K562 (cell line): ENCODE measurements around the gene ACHE. TPM values are rescaled to one million over a fixed set of nuclear protein-coding genes. Genes with fewer than 3 reads are reported as not detected.

Experiments used
- BDP1 ChIP-seq: IDR thresholded peaks from 3 replicates; pipeline ENCODE4 v1.6.1; 2011; ENCODE audit not compliant: insufficient read length, insufficient read depth
- CAMTA2 ChIP-seq: fragments of 250-450 bp; sonication (Bioruptor Pico); conservative IDR thresholded peaks from 2 replicates; pipeline ENCODE4 v1.5.1; 2022
- COPS2 ChIP-seq: fragments of 450-650 bp; conservative IDR thresholded peaks from 2 replicates; pipeline ENCODE4 v1.6.1; 2016; ENCODE audit warnings: mild to moderate bottlenecking, moderate library complexity
- CREBBP ChIP-seq: IDR thresholded peaks from one replicate; pipeline ENCODE4 v1.6.1; 2012; ENCODE audit warnings: low read depth, mild to moderate bottlenecking, control low read depth, inconsistent platforms, low read length
- ETV5 ChIP-seq: sonication (generic); formaldehyde crosslinking; IDR thresholded peaks from 2 replicates; pipeline ENCODE4 v1.4.0; 2020; ENCODE audit warnings: low read depth, mild to moderate bottlenecking, missing genetic modification reagents
- FOXM1 ChIP-seq, 2 experiments: fragments of 450-650 bp in 1 of 2; sonication (generic) in 1 of 2; formaldehyde crosslinking in 1 of 2; IDR thresholded peaks; 2 replicates each; pipeline versions ENCODE4 v1.6.1 to v1.9.0; 2017 to 2022; ENCODE audit warnings: low read depth in 2 of 2, mild to moderate bottlenecking in 2 of 2, missing genetic modification reagents in 1 of 2, moderate library complexity in 1 of 2
- GABPB1 ChIP-seq: sonication (generic); formaldehyde crosslinking; IDR thresholded peaks from 2 replicates; pipeline ENCODE4 v1.8.0; 2022; ENCODE audit warnings: mild to moderate bottlenecking, missing genetic modification reagents
- HDAC1 ChIP-seq, 2 experiments: fragments of 450-650 bp; IDR thresholded peaks; 2 replicates each; pipeline ENCODE4 v1.6.1; 2016 to 2017; ENCODE audit warnings: inconsistent platforms in 1 of 2, mild to moderate bottlenecking in 1 of 2, moderate library complexity in 1 of 2
- KDM2B ChIP-seq: fragments of 250-450 bp; sonication (Bioruptor Pico); IDR thresholded peaks from 2 replicates; pipeline ENCODE4 v1.8.0; 2021; ENCODE audit warnings: mild to moderate bottlenecking, moderate library complexity
- POU5F1 ChIP-seq: fragments of 150-350 bp; IDR thresholded peaks from 2 replicates; pipeline ENCODE4 v1.6.1; 2014; ENCODE audit warnings: borderline replicate concordance, low read length, low read depth, mild to moderate bottlenecking; ENCODE audit not compliant: partially characterized antibody
- SMARCA4 ChIP-seq: fragments of 450-650 bp; IDR thresholded peaks from 2 replicates; pipeline ENCODE4 v1.6.1; 2016
- SRSF1 ChIP-seq: fragments of 200-400 bp; formaldehyde crosslinking; IDR thresholded peaks from 2 replicates; pipeline ENCODE4 v1.6.1; 2017; ENCODE audit warnings: mild to moderate bottlenecking, low read depth, low read length, moderate library complexity
- U2AF1 ChIP-seq: fragments of 200-400 bp; formaldehyde crosslinking; optimal IDR thresholded peaks from 2 replicates; pipeline ENCODE3; 2017; ENCODE audit warnings: mild to moderate bottlenecking, low read depth, low read length, moderate library complexity
- ZBTB8A ChIP-seq: fragments of 450-650 bp; IDR thresholded peaks from 2 replicates; pipeline ENCODE4 v1.6.1; 2018; ENCODE audit warnings: mild to moderate bottlenecking, moderate library complexity; ENCODE audit not compliant: partially characterized antibody
- ZFP1 ChIP-seq: fragments of 450-650 bp; formaldehyde crosslinking; IDR thresholded peaks from 2 replicates; pipeline ENCODE4 v1.4.0; 2020; ENCODE audit warnings: mild to moderate bottlenecking, mixed read lengths
- ZNF174 ChIP-seq: fragments of 250-450 bp; sonication (Bioruptor Pico); IDR thresholded peaks from 2 replicates; pipeline ENCODE4 v1.4.0; 2020; ENCODE audit warnings: mild to moderate bottlenecking
- ZNF644 ChIP-seq: fragments of 200-800 bp; sonication (Bioruptor generic); IDR thresholded peaks from 2 replicates; pipeline ENCODE4 v1.6.1; 2016; ENCODE audit warnings: low read depth, missing genetic modification characterization, missing compliant biosample characterization
- polyA plus RNA-seq, 8 experiments: library from polyadenylated mRNA; depleted of rRNA in 4 of 8; stranded (reverse) in 5 of 8; unstranded in 3 of 8; fragments of >200 nt; fragmentation: Nextera tagmentation in 2 of 8; fragmentation: Illumina TruSeq in 1 of 8; extraction: Ambion mirVana in 2 of 8; extraction: Trizol in 1 of 8; gene quantifications; 2 replicates each; pipeline versions ENCODE4 v1.2.1 to v1.2.3, GENCODE V29; 2011 to 2014; ENCODE audit warnings: inconsistent platforms in 1 of 8, missing spikeins in 1 of 8
- total RNA-seq, 7 experiments: library from RNA; depleted of rRNA in 6 of 7; stranded (reverse); fragments of >200 nt in 6 of 7; fragmentation: Illumina TruSeq in 2 of 7; extraction: Trizol in 2 of 7; gene quantifications; 2 replicates each; pipeline versions ENCODE4 v1.2.1 to v1.2.3, GENCODE V29; 2011 to 2021; ENCODE audit warnings: low replicate concordance in 1 of 7
- TF ChIP-seq, protein P1 (sequence below): fragments of 450-650 bp; IDR thresholded peaks from 2 replicates; pipeline ENCODE4 v1.6.1; 2014; ENCODE audit warnings: low read depth, mild to moderate bottlenecking, moderate library complexity, borderline replicate concordance
- TF ChIP-seq, protein P2 (sequence below): fragments of 250-450 bp; sonication (Bioruptor Pico); IDR thresholded peaks from 2 replicates; pipeline ENCODE4 v1.4.0; 2020; ENCODE audit warnings: mild to moderate bottlenecking, moderate library complexity, borderline replicate concordance
- TF ChIP-seq, protein P3 (sequence below): fragments of 250-450 bp; sonication (Bioruptor Pico); IDR thresholded peaks from 2 replicates; pipeline ENCODE4 v1.5.0; 2020; ENCODE audit warnings: mild to moderate bottlenecking
- TF ChIP-seq, protein P4 (sequence below): sonication (generic); formaldehyde crosslinking; IDR thresholded peaks from 2 replicates; pipeline ENCODE4 v1.8.1; 2022; ENCODE audit warnings: missing genetic modification reagents

The ACHE gene
- total and polyA plus RNA-seq, 9 of the 15 experiments (the other 6 are each of a cell fraction or from before 2014, with no cell fraction given) = 0.04 to 8.8 (median 1.9) TPM

DNA sequence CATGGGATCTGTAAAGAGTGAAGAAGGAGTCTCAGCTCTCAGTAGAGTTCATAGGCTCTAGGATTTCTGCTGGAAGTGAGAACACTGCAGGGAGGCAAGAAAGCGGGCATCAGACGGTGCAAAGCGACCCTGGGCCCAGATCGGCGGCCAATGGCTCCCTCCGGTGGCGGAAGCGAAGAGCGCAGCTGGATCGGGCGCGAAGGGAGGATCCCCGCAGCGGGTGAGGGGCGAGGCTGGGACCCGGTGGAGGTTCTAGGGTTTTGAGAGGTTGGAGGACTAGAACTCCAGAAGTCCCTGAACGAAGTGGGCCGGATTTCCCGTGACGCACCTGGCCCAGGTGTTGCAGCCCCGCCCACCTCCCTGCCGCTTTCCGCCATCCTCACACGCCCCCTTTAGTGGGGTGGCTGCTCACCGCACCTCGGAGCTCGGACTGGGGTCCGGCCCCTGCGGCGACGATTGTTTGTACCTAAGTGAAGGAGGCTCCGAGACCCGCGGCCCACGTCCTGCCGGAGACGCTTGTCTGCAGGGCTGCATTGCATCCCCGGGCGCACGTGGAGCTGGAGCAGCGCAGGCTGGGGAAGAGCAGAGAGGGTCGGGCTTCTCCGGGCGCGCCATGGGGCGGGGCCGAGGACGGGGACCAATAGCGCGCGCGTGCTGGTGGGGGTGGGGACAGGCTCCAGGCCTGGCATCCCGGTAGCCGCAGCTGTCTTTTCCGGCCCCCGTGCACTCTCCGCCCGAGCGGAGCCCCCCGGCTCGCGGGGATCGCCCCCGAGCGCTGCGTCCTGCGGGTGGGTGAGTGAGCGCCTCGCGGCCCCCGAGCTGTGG, 43.4 kb downstream of the ACHE start, which contains the start of gene SLC12A9 (continued):
- TF ChIP-seq, protein P1, sequence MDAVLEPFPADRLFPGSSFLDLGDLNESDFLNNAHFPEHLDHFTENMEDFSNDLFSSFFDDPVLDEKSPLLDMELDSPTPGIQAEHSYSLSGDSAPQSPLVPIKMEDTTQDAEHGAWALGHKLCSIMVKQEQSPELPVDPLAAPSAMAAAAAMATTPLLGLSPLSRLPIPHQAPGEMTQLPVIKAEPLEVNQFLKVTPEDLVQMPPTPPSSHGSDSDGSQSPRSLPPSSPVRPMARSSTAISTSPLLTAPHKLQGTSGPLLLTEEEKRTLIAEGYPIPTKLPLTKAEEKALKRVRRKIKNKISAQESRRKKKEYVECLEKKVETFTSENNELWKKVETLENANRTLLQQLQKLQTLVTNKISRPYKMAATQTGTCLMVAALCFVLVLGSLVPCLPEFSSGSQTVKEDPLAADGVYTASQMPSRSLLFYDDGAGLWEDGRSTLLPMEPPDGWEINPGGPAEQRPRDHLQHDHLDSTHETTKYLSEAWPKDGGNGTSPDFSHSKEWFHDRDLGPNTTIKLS = no peak
- TF ChIP-seq U2AF1 = peak; percentile 74
- TF ChIP-seq KDM2B (CRISPR knock-in tag) = 0 out of 2 replicates have a peak, but pooled peaks have one; percentile 33
- TF ChIP-seq SRSF1 = no peak
- no peak for TF ChIP-seq CAMTA2
- no peak for TF ChIP-seq CREBBP
- TF ChIP-seq ZNF174 (CRISPR knock-in tag) = no peak
- TF ChIP-seq BDP1 = no peak
- TF ChIP-seq ZBTB8A = no peak
- no peak for TF ChIP-seq FOXM1 (IDR thresholded peaks at IDR 0.05; ENCODE audit: low read depth)
- TF ChIP-seq FOXM1 (CRISPR knock-in tag; IDR thresholded peaks at IDR 0.05; ENCODE audit: low read depth) = 0 out of 2 replicates have a peak, but pooled peaks have one; percentile 29
- TF ChIP-seq ZFP1 (CRISPR knock-in tag) = 0 out of 2 replicates have a peak, but pooled peaks have one; percentile 13
- TF ChIP-seq POU5F1 = no peak
- TF ChIP-seq SMARCA4 = no peak
- peak; percentile 76 for TF ChIP-seq ETV5 (CRISPR knock-in tag)
- no peak for TF ChIP-seq COPS2
- TF ChIP-seq, protein P2, sequence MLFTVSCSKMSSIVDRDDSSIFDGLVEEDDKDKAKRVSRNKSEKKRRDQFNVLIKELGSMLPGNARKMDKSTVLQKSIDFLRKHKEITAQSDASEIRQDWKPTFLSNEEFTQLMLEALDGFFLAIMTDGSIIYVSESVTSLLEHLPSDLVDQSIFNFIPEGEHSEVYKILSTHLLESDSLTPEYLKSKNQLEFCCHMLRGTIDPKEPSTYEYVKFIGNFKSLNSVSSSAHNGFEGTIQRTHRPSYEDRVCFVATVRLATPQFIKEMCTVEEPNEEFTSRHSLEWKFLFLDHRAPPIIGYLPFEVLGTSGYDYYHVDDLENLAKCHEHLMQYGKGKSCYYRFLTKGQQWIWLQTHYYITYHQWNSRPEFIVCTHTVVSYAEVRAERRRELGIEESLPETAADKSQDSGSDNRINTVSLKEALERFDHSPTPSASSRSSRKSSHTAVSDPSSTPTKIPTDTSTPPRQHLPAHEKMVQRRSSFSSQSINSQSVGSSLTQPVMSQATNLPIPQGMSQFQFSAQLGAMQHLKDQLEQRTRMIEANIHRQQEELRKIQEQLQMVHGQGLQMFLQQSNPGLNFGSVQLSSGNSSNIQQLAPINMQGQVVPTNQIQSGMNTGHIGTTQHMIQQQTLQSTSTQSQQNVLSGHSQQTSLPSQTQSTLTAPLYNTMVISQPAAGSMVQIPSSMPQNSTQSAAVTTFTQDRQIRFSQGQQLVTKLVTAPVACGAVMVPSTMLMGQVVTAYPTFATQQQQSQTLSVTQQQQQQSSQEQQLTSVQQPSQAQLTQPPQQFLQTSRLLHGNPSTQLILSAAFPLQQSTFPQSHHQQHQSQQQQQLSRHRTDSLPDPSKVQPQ (CRISPR knock-in tag) = no peak; the same call in 1 of the 2 replicates
- TF ChIP-seq ZNF644 (tag) = no peak
- TF ChIP-seq, protein P3, sequence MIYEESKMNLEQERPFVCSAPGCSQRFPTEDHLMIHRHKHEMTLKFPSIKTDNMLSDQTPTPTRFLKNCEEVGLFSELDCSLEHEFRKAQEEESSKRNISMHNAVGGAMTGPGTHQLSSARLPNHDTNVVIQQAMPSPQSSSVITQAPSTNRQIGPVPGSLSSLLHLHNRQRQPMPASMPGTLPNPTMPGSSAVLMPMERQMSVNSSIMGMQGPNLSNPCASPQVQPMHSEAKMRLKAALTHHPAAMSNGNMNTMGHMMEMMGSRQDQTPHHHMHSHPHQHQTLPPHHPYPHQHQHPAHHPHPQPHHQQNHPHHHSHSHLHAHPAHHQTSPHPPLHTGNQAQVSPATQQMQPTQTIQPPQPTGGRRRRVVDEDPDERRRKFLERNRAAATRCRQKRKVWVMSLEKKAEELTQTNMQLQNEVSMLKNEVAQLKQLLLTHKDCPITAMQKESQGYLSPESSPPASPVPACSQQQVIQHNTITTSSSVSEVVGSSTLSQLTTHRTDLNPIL (CRISPR knock-in tag) = no peak
- TF ChIP-seq GABPB1 = peak; percentile 47; the same call in 1 of the 2 replicates
- peak; percentile 95 to 100 for TF ChIP-seq HDAC1 (IDR thresholded peaks at IDR 0.05)
- TF ChIP-seq, protein P4, sequence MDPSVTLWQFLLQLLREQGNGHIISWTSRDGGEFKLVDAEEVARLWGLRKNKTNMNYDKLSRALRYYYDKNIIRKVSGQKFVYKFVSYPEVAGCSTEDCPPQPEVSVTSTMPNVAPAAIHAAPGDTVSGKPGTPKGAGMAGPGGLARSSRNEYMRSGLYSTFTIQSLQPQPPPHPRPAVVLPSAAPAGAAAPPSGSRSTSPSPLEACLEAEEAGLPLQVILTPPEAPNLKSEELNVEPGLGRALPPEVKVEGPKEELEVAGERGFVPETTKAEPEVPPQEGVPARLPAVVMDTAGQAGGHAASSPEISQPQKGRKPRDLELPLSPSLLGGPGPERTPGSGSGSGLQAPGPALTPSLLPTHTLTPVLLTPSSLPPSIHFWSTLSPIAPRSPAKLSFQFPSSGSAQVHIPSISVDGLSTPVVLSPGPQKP (CRISPR knock-in tag) = no peak
